ENCODE results near the gene ABHD10. TPM values are rescaled to one million over a fixed set of nuclear protein-coding genes. Genes with fewer than 3 reads are reported as not detected.

ABHD10 gene
- polyA plus RNA-seq, 2 of the 4 experiments (the other 2 are of a cell fraction) = 31.8 to 42.1 TPM

DNA sequence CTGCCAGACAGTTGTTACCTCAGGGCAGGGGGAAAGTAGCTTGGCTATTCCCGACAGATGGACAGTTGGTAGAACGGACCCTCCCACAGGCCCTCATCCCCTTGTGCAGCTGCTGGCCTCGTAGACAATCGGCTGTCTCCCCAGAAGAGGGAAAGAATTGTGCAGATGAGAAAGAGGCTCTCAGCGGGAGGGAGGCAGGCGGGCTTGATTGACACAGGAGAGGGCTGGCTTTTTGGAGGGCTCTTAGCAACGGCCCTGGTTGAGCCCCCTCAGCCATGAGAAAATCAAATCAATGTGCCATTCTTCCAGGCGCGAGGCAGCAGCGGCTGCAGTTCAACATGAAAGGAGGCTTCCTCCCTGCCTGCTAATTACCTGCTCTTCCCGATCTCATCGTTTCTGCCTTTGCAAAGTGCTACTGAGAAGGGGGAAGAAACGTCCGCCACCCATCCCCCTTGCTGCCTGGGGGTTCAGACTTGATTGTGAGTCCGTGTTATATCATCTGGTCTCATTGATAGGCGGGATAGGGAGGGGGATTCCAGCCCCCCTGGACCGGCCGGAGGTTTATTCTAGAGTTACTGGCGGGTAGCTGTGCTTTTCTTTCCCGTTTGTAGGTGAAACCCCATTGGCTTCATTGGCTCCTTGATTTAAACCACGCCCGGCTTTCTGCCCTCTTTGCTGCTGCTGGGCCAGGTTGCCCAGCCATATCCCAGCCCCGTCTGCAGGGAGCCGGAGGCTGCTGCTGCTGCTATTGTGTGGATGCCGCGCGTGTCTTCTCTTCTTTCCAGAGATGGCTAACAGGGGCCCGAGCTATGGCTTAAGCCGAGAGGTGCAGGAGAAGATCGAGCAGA lies 20.0 kb downstream of the ABHD10 start, which contains the start of gene TAGLN3:
TAGLN3 (plus strand) TSS at position 287 of the 848 bp plus-strand sequence; CDS start at position 788, 501 bp downstream.
- no peak for DNase-seq (ENCODE audit: low read depth in 1 of 2, low spot score in 1 of 2)
- H3K9me3 ChIP-seq = no peaks in the 10 kb centered on the region
- H3K27ac ChIP-seq = no peak within 1 kb of the TSS
- FAIRE-seq = no peak
- ChIA-PET POLR2A (no interaction called here), CTCF (interaction anchor here (0.6 to 11.4 kb wide), 9 partner anchors 8 to 284 kb away, joined by 3 to 189 read pairs (median 10); no protein-coding TSS in a partner anchor)
- no peak within 1 kb of the TSS for H3K4me3 ChIP-seq
- no peak for TF ChIP-seq ZC3H11A (IDR thresholded peaks at IDR 0.05)
- no peak within 1 kb of the TSS for H3K4me2 ChIP-seq
- WGBS (ENCODE audit: missing lambda C conversion rate) = 79% methylated on average over 30 of the region's 30 CpGs
- no peak for ATAC-seq
- no peaks in the 10 kb centered on the region; the same call in 2 of the 3 replicates for H3K4me1 ChIP-seq

DNA sequence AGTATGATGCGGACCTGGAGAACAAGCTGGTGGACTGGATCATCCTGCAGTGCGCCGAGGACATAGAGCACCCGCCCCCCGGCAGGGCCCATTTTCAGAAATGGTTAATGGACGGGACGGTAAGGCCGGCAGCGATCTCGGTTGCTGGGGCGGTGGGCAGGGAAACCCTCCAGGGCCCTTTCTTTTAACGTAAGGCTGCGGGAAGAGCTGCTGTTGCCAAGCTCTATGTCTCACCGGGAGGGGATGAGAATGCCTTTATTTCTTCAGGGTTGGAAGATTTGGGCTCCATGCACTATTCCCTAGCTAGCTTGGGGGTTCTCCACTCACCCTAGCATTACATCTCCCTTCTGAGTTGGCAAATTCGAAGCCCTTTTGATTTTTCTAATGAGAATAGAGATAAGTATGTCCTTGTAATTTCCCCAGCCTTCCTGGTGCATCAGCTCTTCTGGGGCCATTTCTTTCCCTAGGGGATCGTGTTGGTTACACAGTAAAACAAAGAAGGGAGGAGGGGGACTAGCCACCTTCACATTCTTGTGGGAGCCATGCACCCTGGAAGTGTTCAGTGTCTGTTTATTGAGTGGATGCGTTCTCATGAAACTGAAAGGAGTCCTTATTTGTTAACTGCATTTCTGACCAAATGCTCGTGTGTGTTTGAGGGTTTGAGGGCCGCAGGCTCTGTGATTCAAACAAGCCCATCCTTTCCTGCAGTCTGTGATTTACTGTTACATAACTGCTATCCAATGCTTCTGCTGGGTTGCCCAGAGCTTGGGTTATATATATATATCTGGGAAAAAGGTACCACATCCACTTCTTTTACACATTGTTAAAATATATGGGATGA lies 20.9 kb downstream of the ABHD10 start:
- Histone ChIP-seq H3K4me1 (no peaks in the 10 kb centered on the region; the same call in 2 of the 3 replicates), H3K4me2 (no peak overlapping the region), H3K27ac (no peak overlapping the region), H3K9me3 (no peaks in the 10 kb centered on the region), H3K4me3 (no peak overlapping the region)
- ATAC-seq (no peak), FAIRE-seq (no peak), DNase-seq (ENCODE audit: low read depth in 1 of 2, low spot score in 1 of 2) (no peak)
- WGBS (ENCODE audit: missing lambda C conversion rate) = 84% methylated on average over 19 of the region's 19 CpGs
- POLR2A ChIA-PET = no interaction called here
- TF ChIP-seq, protein P1, sequence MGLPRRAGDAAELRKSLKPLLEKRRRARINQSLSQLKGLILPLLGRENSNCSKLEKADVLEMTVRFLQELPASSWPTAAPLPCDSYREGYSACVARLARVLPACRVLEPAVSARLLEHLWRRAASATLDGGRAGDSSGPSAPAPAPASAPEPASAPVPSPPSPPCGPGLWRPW (IDR thresholded peaks at IDR 0.05) = no peak
- no peak for TF ChIP-seq CHD4 (IDR thresholded peaks at IDR 0.05; ENCODE audit: borderline replicate concordance)
- TF ChIP-seq CBX2 (IDR thresholded peaks at IDR 0.05; ENCODE audit: borderline replicate concordance, low read depth) = no peak
- no peak for TF ChIP-seq EP300 (IDR thresholded peaks at IDR 0.05)
- no peak for TF ChIP-seq TP53 (CRISPR knock-in tag; IDR thresholded peaks at IDR 0.05)
- TF ChIP-seq, protein P2, sequence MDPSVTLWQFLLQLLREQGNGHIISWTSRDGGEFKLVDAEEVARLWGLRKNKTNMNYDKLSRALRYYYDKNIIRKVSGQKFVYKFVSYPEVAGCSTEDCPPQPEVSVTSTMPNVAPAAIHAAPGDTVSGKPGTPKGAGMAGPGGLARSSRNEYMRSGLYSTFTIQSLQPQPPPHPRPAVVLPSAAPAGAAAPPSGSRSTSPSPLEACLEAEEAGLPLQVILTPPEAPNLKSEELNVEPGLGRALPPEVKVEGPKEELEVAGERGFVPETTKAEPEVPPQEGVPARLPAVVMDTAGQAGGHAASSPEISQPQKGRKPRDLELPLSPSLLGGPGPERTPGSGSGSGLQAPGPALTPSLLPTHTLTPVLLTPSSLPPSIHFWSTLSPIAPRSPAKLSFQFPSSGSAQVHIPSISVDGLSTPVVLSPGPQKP (IDR thresholded peaks at IDR 0.05; ENCODE audit: low read depth, low read length) = no peak
- no peak for TF ChIP-seq JUNB (IDR thresholded peaks at IDR 0.05)
- TF ChIP-seq, protein P3, sequence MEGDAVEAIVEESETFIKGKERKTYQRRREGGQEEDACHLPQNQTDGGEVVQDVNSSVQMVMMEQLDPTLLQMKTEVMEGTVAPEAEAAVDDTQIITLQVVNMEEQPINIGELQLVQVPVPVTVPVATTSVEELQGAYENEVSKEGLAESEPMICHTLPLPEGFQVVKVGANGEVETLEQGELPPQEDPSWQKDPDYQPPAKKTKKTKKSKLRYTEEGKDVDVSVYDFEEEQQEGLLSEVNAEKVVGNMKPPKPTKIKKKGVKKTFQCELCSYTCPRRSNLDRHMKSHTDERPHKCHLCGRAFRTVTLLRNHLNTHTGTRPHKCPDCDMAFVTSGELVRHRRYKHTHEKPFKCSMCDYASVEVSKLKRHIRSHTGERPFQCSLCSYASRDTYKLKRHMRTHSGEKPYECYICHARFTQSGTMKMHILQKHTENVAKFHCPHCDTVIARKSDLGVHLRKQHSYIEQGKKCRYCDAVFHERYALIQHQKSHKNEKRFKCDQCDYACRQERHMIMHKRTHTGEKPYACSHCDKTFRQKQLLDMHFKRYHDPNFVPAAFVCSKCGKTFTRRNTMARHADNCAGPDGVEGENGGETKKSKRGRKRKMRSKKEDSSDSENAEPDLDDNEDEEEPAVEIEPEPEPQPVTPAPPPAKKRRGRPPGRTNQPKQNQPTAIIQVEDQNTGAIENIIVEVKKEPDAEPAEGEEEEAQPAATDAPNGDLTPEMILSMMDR (IDR thresholded peaks at IDR 0.05) = no peak
- TF ChIP-seq CHD2 (IDR thresholded peaks at IDR 0.05; ENCODE audit: low read length, partially characterized antibody) = no peak
- TF ChIP-seq NFE2L2 (conservative IDR thresholded peaks at IDR 0.05; ENCODE audit: low read length) = no peak
- TF ChIP-seq HOXA7 (CRISPR knock-in tag; IDR thresholded peaks at IDR 0.05) = no peak
- TF ChIP-seq BHLHE40 (IDR thresholded peaks at IDR 0.05; ENCODE audit: low read depth, low read length) = no peak
- TF ChIP-seq, protein P4, sequence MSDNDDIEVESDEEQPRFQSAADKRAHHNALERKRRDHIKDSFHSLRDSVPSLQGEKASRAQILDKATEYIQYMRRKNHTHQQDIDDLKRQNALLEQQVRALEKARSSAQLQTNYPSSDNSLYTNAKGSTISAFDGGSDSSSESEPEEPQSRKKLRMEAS (IDR thresholded peaks at IDR 0.05) = no peak
- no peak for TF ChIP-seq ZNF302 (CRISPR knock-in tag; IDR thresholded peaks at IDR 0.05)
- no peak for TF ChIP-seq ESRRA (IDR thresholded peaks at IDR 0.05; ENCODE audit: borderline replicate concordance, low read length)
- CTCF ChIA-PET = interaction anchor here (0.6 to 6.6 kb wide), 7 partner anchors 11 to 283 kb away, joined by 3 to 81 read pairs (median 4); partner anchors contain the start of gene ABHD10

DNA sequence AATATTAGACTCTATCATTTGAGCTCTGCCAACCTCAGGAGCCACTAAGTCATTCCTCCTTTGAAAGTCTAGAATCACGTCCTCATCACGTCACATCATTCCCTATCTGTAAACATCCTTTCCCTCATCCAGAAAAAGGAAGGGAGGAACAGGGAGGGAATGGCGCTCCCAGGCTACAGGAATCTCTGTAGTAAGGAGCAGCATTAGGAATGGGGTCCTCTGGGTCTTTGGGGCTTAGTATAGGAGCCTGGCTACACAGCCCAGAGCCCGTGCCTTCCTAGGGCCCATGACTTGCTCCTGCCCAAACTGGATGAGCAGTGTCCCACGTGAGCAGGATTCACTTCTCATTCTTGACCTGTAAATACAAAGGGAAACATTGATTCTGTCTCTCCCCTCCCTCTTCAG lies 21.5 kb downstream of the ABHD10 start:
- no peak for FAIRE-seq
- no peak overlapping the region for H3K27ac ChIP-seq
- no peaks in the 10 kb centered on the region; the same call in 2 of the 3 replicates for H3K4me1 ChIP-seq
- H3K4me2 ChIP-seq = no peak overlapping the region
- H3K4me3 ChIP-seq = no peak overlapping the region
- POLR2A ChIA-PET = no interaction called here
- DNase-seq (ENCODE audit: low read depth in 1 of 2, low spot score in 1 of 2) = no peak
- CTCF ChIA-PET = interaction anchor here (1.0 to 6.6 kb wide), 8 partner anchors 10 to 283 kb away, joined by 3 to 81 read pairs (median 5); partner anchors contain the start of gene ABHD10
- WGBS (ENCODE audit: missing lambda C conversion rate) = 75% methylated on average over 5 of the region's 5 CpGs
- no peaks in the 10 kb centered on the region for H3K9me3 ChIP-seq
- no peak for ATAC-seq
- no peak for TF ChIP-seq GATA3 (IDR thresholded peaks at IDR 0.05; ENCODE audit: borderline replicate concordance)
- TF ChIP-seq MAZ (IDR thresholded peaks at IDR 0.05; ENCODE audit: borderline replicate concordance, low read depth, low read length) = no peak
- TF ChIP-seq PHF8 (IDR thresholded peaks at IDR 0.05; ENCODE audit: borderline replicate concordance, low read depth) = no peak
- TF ChIP-seq FOXS1 (CRISPR knock-in tag; IDR thresholded peaks at IDR 0.05) = no peak
- TF ChIP-seq RAD21 (conservative IDR thresholded peaks at IDR 0.05 in 1 of 2, IDR thresholded peaks at IDR 0.05 in 1 of 2) = no peak
- TF ChIP-seq TFCP2L1 (CRISPR knock-in tag; IDR thresholded peaks at IDR 0.05) = no peak
- TF ChIP-seq CEBPB (IDR thresholded peaks at IDR 0.05) = no peak
- TF ChIP-seq, protein P5, sequence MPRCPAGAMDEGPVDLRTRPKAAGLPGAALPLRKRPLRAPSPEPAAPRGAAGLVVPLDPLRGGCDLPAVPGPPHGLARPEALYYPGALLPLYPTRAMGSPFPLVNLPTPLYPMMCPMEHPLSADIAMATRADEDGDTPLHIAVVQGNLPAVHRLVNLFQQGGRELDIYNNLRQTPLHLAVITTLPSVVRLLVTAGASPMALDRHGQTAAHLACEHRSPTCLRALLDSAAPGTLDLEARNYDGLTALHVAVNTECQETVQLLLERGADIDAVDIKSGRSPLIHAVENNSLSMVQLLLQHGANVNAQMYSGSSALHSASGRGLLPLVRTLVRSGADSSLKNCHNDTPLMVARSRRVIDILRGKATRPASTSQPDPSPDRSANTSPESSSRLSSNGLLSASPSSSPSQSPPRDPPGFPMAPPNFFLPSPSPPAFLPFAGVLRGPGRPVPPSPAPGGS (IDR thresholded peaks at IDR 0.05) = no peak
- TF ChIP-seq HEYL (CRISPR knock-in tag; IDR thresholded peaks at IDR 0.05) = no peak
- no peak for TF ChIP-seq FOSL2 (IDR thresholded peaks at IDR 0.05)
- TF ChIP-seq FOSL2 (CRISPR knock-in tag; IDR thresholded peaks at IDR 0.05) = no peak
